Measurements from ENCODE around the gene ANXA2.
"Not testable (repeated sequence)": the region's sequence is repeated elsewhere in the genome, so short reads cannot be mapped to it uniquely, and the experiment has no call there.

The ANXA2 gene

GRCh38 chr15:60371175-60372051, 26.4 kb downstream of the ANXA2 start:
- H3K9me3 Mint-ChIP-seq: no peaks in the 10 kb centered on the region
- no peak for DNase-seq
- H3K27ac Mint-ChIP-seq: no peak overlapping the region
- no peak overlapping the region for H3K4me3 Mint-ChIP-seq
- ATAC-seq: no peak
- peaks cover 15% of the 10 kb centered on the region for H3K4me1 Mint-ChIP-seq
- H3K27me3 Mint-ChIP-seq: no peaks in the 10 kb centered on the region

GRCh38 chr15:60370869-60371136, 27.0 kb downstream of the ANXA2 start:
- peaks cover 15% of the 10 kb centered on the region for H3K4me1 Mint-ChIP-seq
- H3K9me3 Mint-ChIP-seq: no peaks in the 10 kb centered on the region
- no peak overlapping the region for H3K27ac Mint-ChIP-seq
- no peak overlapping the region for H3K4me3 Mint-ChIP-seq
- no peaks in the 10 kb centered on the region for H3K27me3 Mint-ChIP-seq
- no peak for DNase-seq
- no peak for ATAC-seq

- Mint-ChIP-seq H3K27me3 (no peaks in the 10 kb centered on the region), H3K4me1 (peaks cover 15% of the 10 kb centered on the region), H3K4me3 (no peak overlapping the region), H3K27ac (no peak overlapping the region), H3K9me3 (no peaks in the 10 kb centered on the region)
- ATAC-seq: no peak
- DNase-seq: no peak
Observed at GRCh38 chr15:60370105-60370868, 27.5 kb downstream of the ANXA2 start.

- ATAC-seq: no peak
- H3K27me3 Mint-ChIP-seq: no peaks in the 10 kb centered on the region
- no peak overlapping the region for H3K4me3 Mint-ChIP-seq
- H3K27ac Mint-ChIP-seq: no peak overlapping the region
- no peaks in the 10 kb centered on the region for H3K9me3 Mint-ChIP-seq
- DNase-seq: no peak
- peaks cover 15% of the 10 kb centered on the region for H3K4me1 Mint-ChIP-seq
Observed at GRCh38 chr15:60369696-60370095, 28.1 kb downstream of the ANXA2 start.

- Mint-ChIP-seq H3K27ac (no peak overlapping the region), H3K9me3 (no peaks in the 10 kb centered on the region), H3K4me1 (peaks cover 14% of the 10 kb centered on the region), H3K4me3 (no peak overlapping the region), H3K27me3 (no peaks in the 10 kb centered on the region)
- DNase-seq (no peak), ATAC-seq (no peak)
Observed at GRCh38 chr15:60364612-60364924, 33.2 kb downstream of the ANXA2 start.

GRCh38 chr15:60363903-60364611, 33.7 kb downstream of the ANXA2 start:
- Mint-ChIP-seq H3K27me3 (no peaks in the 10 kb centered on the region), H3K27ac (no peak overlapping the region)
- ATAC-seq: no peak

GRCh38 chr15:60363087-60363549, 34.7 kb downstream of the ANXA2 start:
- peaks cover 14% of the 10 kb centered on the region for H3K4me1 Mint-ChIP-seq
- DNase-seq: no peak
- H3K9me3 Mint-ChIP-seq: no peaks in the 10 kb centered on the region
- no peaks in the 10 kb centered on the region for H3K27me3 Mint-ChIP-seq
- H3K27ac Mint-ChIP-seq: peak overlapping the region; percentile 54
- H3K4me3 Mint-ChIP-seq: no peak overlapping the region
- ATAC-seq: no peak

More at GRCh38 chr15:60363903-60364611, 33.7 kb downstream of the ANXA2 start:
- Mint-ChIP-seq H3K4me3 (no peak overlapping the region), H3K9me3 (no peaks in the 10 kb centered on the region), H3K4me1 (peaks cover 14% of the 10 kb centered on the region)
- no peak for DNase-seq

- peaks cover 14% of the 10 kb centered on the region for H3K4me1 Mint-ChIP-seq
- no peaks in the 10 kb centered on the region for H3K27me3 Mint-ChIP-seq
- peak overlapping the region in 1 of 2 donors; percentile 72 for H3K27ac Mint-ChIP-seq
- ATAC-seq (peak; percentile 95), DNase-seq (peak; percentile 18 to 50)
- no peak overlapping the region for H3K4me3 Mint-ChIP-seq
- no peaks in the 10 kb centered on the region for H3K9me3 Mint-ChIP-seq
Observed at GRCh38 chr15:60362321-60363086, 35.3 kb downstream of the ANXA2 start.

- Mint-ChIP-seq H3K27ac (peak overlapping the region in 1 of 2 donors; percentile 9), H3K4me1 (peaks cover 14% of the 10 kb centered on the region)
- H3K27me3 Mint-ChIP-seq, H3K4me3 Mint-ChIP-seq, H3K9me3 Mint-ChIP-seq: not testable (repeated sequence)
- peak; percentile 38 to 52 for DNase-seq
- ATAC-seq: peak; percentile 70
Observed at GRCh38 chr15:60359738-60360137, 38.0 kb downstream of the ANXA2 start.

- ATAC-seq (no peak), DNase-seq (no peak)
- Mint-ChIP-seq H3K4me3 (no peak overlapping the region), H3K27me3 (no peaks in the 10 kb centered on the region), H3K27ac (no peak overlapping the region), H3K9me3 (no peaks in the 10 kb centered on the region), H3K4me1 (peaks cover 14% of the 10 kb centered on the region)
Observed at GRCh38 chr15:60358935-60359682, 38.7 kb downstream of the ANXA2 start.

GRCh38 chr15:60356832-60357231, 41.0 kb downstream of the ANXA2 start:
- no peak overlapping the region for H3K27ac Mint-ChIP-seq
- no peak overlapping the region for H3K4me3 Mint-ChIP-seq
- peaks cover 1% of the 10 kb centered on the region for H3K4me1 Mint-ChIP-seq

GRCh38 chr15:60355148-60355857, 42.5 kb downstream of the ANXA2 start:
- Mint-ChIP-seq H3K9me3 (peaks cover 0 to 6% of the 10 kb centered on the region in 2 donors), H3K27ac (no peak overlapping the region), H3K27me3 (no peaks in the 10 kb centered on the region), H3K4me1 (no peaks in the 10 kb centered on the region), H3K4me3 (no peak overlapping the region)
- ATAC-seq: no peak
- no peak for DNase-seq

More at GRCh38 chr15:60356832-60357231, 41.0 kb downstream of the ANXA2 start:
- ATAC-seq (no peak), DNase-seq (no peak)
- Mint-ChIP-seq H3K9me3 (peaks cover 0 to 6% of the 10 kb centered on the region in 2 donors), H3K27me3 (no peaks in the 10 kb centered on the region)

- ATAC-seq (no peak), DNase-seq (no peak)
- H3K4me3 Mint-ChIP-seq: no peak overlapping the region
- H3K4me1 Mint-ChIP-seq: no peaks in the 10 kb centered on the region
- H3K27me3 Mint-ChIP-seq: no peaks in the 10 kb centered on the region
- H3K9me3 Mint-ChIP-seq: peaks cover 0 to 6% of the 10 kb centered on the region in 2 donors
- no peak overlapping the region for H3K27ac Mint-ChIP-seq
Observed at GRCh38 chr15:60353245-60353920, 44.4 kb downstream of the ANXA2 start.

- ATAC-seq: no peak
- Mint-ChIP-seq H3K27ac (no peak overlapping the region), H3K4me1 (no peaks in the 10 kb centered on the region), H3K9me3 (peaks cover 0 to 6% of the 10 kb centered on the region in 2 donors), H3K27me3 (no peaks in the 10 kb centered on the region), H3K4me3 (no peak overlapping the region)
- no peak for DNase-seq
Observed at GRCh38 chr15:60352525-60352924, 45.3 kb downstream of the ANXA2 start.

Data from stimulated activated naive CD8-positive, alpha-beta T cell treated with anti-CD3 and anti-CD28 coated beads, Interleukin-15, amount 100 ng/mL, for 72 hours (primary cell).